ENCODE data around the gene SLC35G2.

DNA sequence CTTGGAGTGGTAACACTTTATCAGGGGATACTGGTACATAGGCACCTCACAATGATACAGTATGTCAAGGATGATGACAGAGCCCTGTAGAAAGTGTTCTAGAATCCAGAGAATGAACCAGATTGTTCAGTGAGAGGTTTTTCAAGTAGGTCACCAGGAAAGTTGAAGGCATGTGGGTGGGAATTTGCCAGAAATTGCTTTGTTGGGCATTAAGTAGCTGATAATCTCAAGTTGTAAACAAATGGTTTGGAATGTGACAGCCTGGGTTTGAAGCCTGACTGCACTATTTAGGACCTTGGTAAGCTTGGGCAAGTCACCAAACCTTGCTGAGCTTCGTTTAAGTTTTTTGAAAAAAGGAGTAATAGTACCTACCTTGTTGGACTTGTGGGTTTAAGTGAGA, 12.5 kb downstream of the SLC35G2 start:
- TF ChIP-seq EZH2phosphoT487 (conservative IDR thresholded peaks at IDR 0.05; ENCODE audit: low read length) = no peak
- TF ChIP-seq, protein P1, sequence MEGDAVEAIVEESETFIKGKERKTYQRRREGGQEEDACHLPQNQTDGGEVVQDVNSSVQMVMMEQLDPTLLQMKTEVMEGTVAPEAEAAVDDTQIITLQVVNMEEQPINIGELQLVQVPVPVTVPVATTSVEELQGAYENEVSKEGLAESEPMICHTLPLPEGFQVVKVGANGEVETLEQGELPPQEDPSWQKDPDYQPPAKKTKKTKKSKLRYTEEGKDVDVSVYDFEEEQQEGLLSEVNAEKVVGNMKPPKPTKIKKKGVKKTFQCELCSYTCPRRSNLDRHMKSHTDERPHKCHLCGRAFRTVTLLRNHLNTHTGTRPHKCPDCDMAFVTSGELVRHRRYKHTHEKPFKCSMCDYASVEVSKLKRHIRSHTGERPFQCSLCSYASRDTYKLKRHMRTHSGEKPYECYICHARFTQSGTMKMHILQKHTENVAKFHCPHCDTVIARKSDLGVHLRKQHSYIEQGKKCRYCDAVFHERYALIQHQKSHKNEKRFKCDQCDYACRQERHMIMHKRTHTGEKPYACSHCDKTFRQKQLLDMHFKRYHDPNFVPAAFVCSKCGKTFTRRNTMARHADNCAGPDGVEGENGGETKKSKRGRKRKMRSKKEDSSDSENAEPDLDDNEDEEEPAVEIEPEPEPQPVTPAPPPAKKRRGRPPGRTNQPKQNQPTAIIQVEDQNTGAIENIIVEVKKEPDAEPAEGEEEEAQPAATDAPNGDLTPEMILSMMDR (IDR thresholded peaks at IDR 0.05; ENCODE audit: insufficient read depth, low read length, poor library complexity, severe bottlenecking) = no peak

All from SU-DHL-6 (cell line).